AG04449 (cell line): Measurements from ENCODE around the gene CCDC28A.
"Not testable (repeated sequence)": the region's sequence is repeated elsewhere in the genome, so short reads cannot be mapped to it uniquely, and the experiment has no call there.

Source experiments
- CTCF ChIA-PET: fragments of 350-600 bp; formaldehyde crosslinking; extraction: SDS; loops from one replicate; lab custom pipeline; 2021; ENCODE audit warnings: antibody characterized with exemption; lab: Yijun Ruan, JAX
- POLR2A ChIA-PET: fragments of 400-600, 350-600 bp; formaldehyde crosslinking; extraction: SDS; loops from one replicate; lab custom pipeline; 2020; ENCODE audit warnings: antibody characterized with exemption, inconsistent platforms; lab: Yijun Ruan, JAX
- DNase-seq: peaks from one replicate; pipeline ENCODE4 v3.0.0-alpha.2; 2010; ENCODE audit warnings: low read depth, low spot score
- H3K4me3 ChIP-seq: 2 replicates; pipeline ENCODE4 v1.5.1; 2011; ENCODE audit warnings: low read depth, mild to moderate bottlenecking, control low read depth, low read length
- TF ChIP-seq, protein P1 (sequence below): IDR thresholded peaks from one replicate; pipeline ENCODE4 v1.5.1; 2011; ENCODE audit warnings: mild to moderate bottlenecking, moderate library complexity, low read length, control low read depth, inconsistent platforms; ENCODE audit not compliant: insufficient read depth; ENCODE audit errors: missing control alignments

CCDC28A gene

GRCh38 chr6:138728662-138729061, 44.9 kb upstream of the CCDC28A start:
- DNase-seq: no peak
- TF ChIP-seq, protein P1, sequence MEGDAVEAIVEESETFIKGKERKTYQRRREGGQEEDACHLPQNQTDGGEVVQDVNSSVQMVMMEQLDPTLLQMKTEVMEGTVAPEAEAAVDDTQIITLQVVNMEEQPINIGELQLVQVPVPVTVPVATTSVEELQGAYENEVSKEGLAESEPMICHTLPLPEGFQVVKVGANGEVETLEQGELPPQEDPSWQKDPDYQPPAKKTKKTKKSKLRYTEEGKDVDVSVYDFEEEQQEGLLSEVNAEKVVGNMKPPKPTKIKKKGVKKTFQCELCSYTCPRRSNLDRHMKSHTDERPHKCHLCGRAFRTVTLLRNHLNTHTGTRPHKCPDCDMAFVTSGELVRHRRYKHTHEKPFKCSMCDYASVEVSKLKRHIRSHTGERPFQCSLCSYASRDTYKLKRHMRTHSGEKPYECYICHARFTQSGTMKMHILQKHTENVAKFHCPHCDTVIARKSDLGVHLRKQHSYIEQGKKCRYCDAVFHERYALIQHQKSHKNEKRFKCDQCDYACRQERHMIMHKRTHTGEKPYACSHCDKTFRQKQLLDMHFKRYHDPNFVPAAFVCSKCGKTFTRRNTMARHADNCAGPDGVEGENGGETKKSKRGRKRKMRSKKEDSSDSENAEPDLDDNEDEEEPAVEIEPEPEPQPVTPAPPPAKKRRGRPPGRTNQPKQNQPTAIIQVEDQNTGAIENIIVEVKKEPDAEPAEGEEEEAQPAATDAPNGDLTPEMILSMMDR: no peak
- ChIA-PET CTCF (no interaction called here), POLR2A (no interaction called here)
- H3K4me3 ChIP-seq: no peak overlapping the region

DNA sequence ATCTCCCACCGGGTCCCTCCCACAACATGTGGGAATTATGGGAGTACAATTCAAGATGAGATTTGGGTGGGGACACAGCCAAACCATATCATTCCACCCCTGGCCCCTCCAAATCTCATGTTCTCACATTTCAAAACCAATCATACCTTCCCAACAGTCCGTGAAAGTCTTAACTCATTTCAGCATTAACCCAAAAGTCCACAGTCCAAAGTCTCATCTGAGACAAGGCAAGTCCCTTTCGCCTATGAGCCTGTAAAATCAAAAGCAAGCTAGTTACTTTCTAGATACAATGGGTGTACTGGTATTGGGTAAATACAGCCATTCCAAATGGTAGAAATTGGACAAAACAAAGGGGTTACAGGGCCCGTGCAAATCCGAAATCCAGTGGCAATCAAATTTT, 43.5 kb upstream of the CCDC28A start:
- POLR2A ChIA-PET, H3K4me3 ChIP-seq, CTCF ChIA-PET, DNase-seq: not testable (repeated sequence)

GRCh38 chr6:138734585-138734984, 39.0 kb upstream of the CCDC28A start:
- no peak for DNase-seq
- TF ChIP-seq, protein P1: no peak
- ChIA-PET POLR2A (no interaction called here), CTCF (no interaction called here)
- no peak overlapping the region for H3K4me3 ChIP-seq

GRCh38 chr6:138736640-138737039, 36.9 kb upstream of the CCDC28A start:
- CTCF ChIA-PET: no interaction called here

GRCh38 chr6:138752017-138752416, 21.6 kb upstream of the CCDC28A start:
- ChIA-PET CTCF (interaction anchor here (2.0 kb wide), 1 partner anchor 13 kb away, joined by 8 read pairs; no protein-coding TSS in a partner anchor), POLR2A (no interaction called here)
- DNase-seq: no peak
- TF ChIP-seq, protein P1: no peak
- no peak overlapping the region for H3K4me3 ChIP-seq

More at GRCh38 chr6:138736640-138737039, 36.9 kb upstream of the CCDC28A start:
- H3K4me3 ChIP-seq: no peak overlapping the region
- POLR2A ChIA-PET: no interaction called here
- DNase-seq: no peak
- TF ChIP-seq, protein P1: no peak

GRCh38 chr6:138757136-138757535, 16.4 kb upstream of the CCDC28A start:
- ChIA-PET CTCF (interaction anchor here (1.6 kb wide), 1 partner anchor 168 kb away, joined by 7 read pairs; no protein-coding TSS in a partner anchor), POLR2A (no interaction called here)
- H3K4me3 ChIP-seq: no peak overlapping the region
- no peak for DNase-seq
- TF ChIP-seq, protein P1: no peak
